Kidney (tissue), 14 donors: ENCODE data around the gene FBXO15. TPM values are rescaled to one million over a fixed set of nuclear protein-coding genes. Genes with fewer than 3 reads are reported as not detected.

ENCODE experiments used
- DNase-seq, 5 donors: peaks; one replicate each; pipeline ENCODE4 v3.0.0-alpha.2; 2013 to 2020
- FAIRE-seq: peaks from 2 replicates; lab custom pipeline; 2012; peaks lifted over from hg19 to GRCh38; lab: Jason Lieb, UNC
- H3K27ac ChIP-seq, 2 donors: one replicate each; pipeline ENCODE4 v1.7.0; 2013; ENCODE audit warnings: low read depth in 2 of 2, low read length in 2 of 2, inconsistent platforms in 1 of 2
- H3K27me3 ChIP-seq: one replicate; pipeline ENCODE4 v1.7.1; 2013; ENCODE audit warnings: low read length, inconsistent platforms; ENCODE audit not compliant: control insufficient read depth, insufficient read depth
- H3K36me3 ChIP-seq, 3 donors: one replicate each; pipeline versions ENCODE4 v1.7.0 to v1.7.1; 2013; ENCODE audit warnings: low read length in 3 of 3, control low read depth in 1 of 3, inconsistent platforms in 1 of 3; ENCODE audit not compliant: insufficient read depth in 3 of 3, control insufficient read depth in 2 of 3
- H3K4me1 ChIP-seq, 3 donors: one replicate each; pipeline versions ENCODE4 v1.7.0 to v1.7.1; 2013; ENCODE audit warnings: low read length in 3 of 3, inconsistent platforms in 1 of 3, low read depth in 1 of 3; ENCODE audit not compliant: control insufficient read depth in 2 of 3, insufficient read depth in 2 of 3
- H3K4me3 ChIP-seq, 3 donors: one replicate each; pipeline versions ENCODE4 v1.7.0 to v1.8.1; 2013; ENCODE audit warnings: low read length in 3 of 3, control low read depth in 1 of 3, inconsistent platforms in 1 of 3
- H3K9ac ChIP-seq, 3 donors: one replicate each; pipeline versions ENCODE4 v1.7.0 to v1.7.1; 2013; ENCODE audit warnings: low read length in 3 of 3, control low read depth in 1 of 3, inconsistent platforms in 1 of 3
- H3K9me3 ChIP-seq, 3 donors: one replicate each; pipeline versions ENCODE4 v1.7.0 to v1.7.1; 2013; ENCODE audit warnings: low read length in 3 of 3, control low read depth in 1 of 3, inconsistent platforms in 1 of 3; ENCODE audit not compliant: control insufficient read depth in 2 of 3, insufficient read depth in 1 of 3
- CTCF ChIP-seq: IDR thresholded peaks from 3 replicates; pipeline ENCODE4 v1.5.1; 2012; ENCODE audit warnings: mild to moderate bottlenecking, moderate library complexity, borderline replicate concordance; ENCODE audit not compliant: insufficient read depth; ENCODE audit errors: extremely low read depth
- intact Hi-C: fragments of 100-400 bp; cut with DNase I; formaldehyde crosslinking; loops from one replicate; pipeline ENCODE4 v1.11.1; 2022
- polyA plus RNA-seq: library from polyadenylated mRNA; stranded (reverse); fragments of 350-450 nt; fragmentation: Illumina TruSeq; extraction: RNeasy Lipid Tissue Mini Kit (QIAGEN cat#74804); gene quantifications from one replicate; pipeline ENCODE4 v1.2.3, GENCODE V29; 2014; ENCODE audit warnings: low read depth, low replicate concordance; ENCODE audit not compliant: insufficient read depth
- total RNA-seq: library from RNA; stranded (reverse); fragmentation: NEBNext Ultra II Directional; extraction: Animal tissue kit (Norgen Biotek cat#: 25700); gene quantifications from one replicate; pipeline ENCODE4 v1.2.1, GENCODE V29; 2021
- donor health status: control.
- donor health status: control.
- donor health status: control.
- donor health status: control.
- donor health status: control.
- donor health status: DM: yes; HTN: yes; CAD: no.
- donor health status: Normal renal cell carcinoma (clear cell type).

FBXO15 gene
- total and polyA plus RNA-seq, 2 donors from 2014 or later: 3.5 to 9.1 TPM

- DNase-seq (no peak), FAIRE-seq (no peak)
- no peaks in the 10 kb centered on the region for H3K9me3 ChIP-seq
- H3K4me3 ChIP-seq: no peak overlapping the region
- H3K27me3 ChIP-seq: no peaks in the 10 kb centered on the region
- H3K4me1 ChIP-seq: no peaks in the 10 kb centered on the region
- H3K36me3 ChIP-seq: no peaks in the 10 kb centered on the region
- H3K9ac ChIP-seq: no peak overlapping the region
- intact Hi-C loops: no loop called here
- H3K27ac ChIP-seq: no peak overlapping the region
- TF ChIP-seq CTCF: no peak
Measured at GRCh38 chr18:74066018-74066417, 81.6 kb downstream of the FBXO15 start.

DNA sequence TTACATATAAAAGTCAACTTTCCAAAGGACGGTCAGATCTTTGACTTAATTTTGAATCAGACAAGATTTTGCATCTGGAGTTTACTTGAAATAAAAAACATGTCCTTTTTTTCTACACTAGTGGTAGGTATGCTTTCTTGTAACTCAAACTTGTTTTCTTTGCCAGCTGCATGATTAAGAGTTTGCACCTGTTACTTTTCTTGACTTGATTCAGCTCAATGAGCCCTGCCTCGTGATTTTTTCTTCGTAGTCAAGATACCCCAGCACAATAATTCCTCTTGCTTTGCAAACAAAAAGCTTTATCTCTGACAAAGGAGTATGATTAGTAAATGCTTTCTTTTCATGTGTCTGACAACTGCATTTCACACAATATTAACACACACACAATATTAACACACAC is 82.3 kb downstream of the FBXO15 start:
- H3K27ac ChIP-seq: no peak overlapping the region
- TF ChIP-seq CTCF: no peak
- H3K27me3 ChIP-seq: no peaks in the 10 kb centered on the region
- no peak overlapping the region for H3K4me3 ChIP-seq
- DNase-seq (peak in 1 of 5 donors; percentile 35), FAIRE-seq (no peak)
- no peaks in the 10 kb centered on the region for H3K4me1 ChIP-seq
- intact Hi-C loops: no loop called here
- no peak overlapping the region for H3K9ac ChIP-seq
- H3K36me3 ChIP-seq: no peaks in the 10 kb centered on the region
- no peaks in the 10 kb centered on the region for H3K9me3 ChIP-seq

DNA sequence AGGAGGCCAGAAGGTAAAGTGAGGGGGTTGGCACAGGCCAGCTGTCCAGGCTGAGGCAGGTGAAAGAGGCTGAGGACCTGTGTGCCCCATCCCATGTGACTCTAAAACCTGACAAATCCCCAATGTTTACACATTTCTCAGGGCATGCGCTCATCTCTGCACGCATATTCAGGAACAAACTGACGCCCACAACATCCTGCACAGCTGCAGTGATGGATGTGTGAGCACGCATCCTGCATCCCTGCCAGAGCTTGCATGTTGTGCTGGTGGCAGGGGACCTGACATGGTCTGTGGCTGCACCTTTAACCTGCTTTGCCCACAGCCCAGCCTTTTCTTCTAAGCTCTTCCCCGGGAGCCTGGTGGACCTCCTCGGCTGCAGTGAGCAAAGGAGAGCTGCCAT is 83.1 kb downstream of the FBXO15 start:
- Histone ChIP-seq H3K4me3 (no peak overlapping the region), H3K9me3 (no peaks in the 10 kb centered on the region), H3K27ac (no peak overlapping the region), H3K9ac (no peak overlapping the region), H3K36me3 (no peaks in the 10 kb centered on the region), H3K4me1 (no peaks in the 10 kb centered on the region), H3K27me3 (no peaks in the 10 kb centered on the region)
- intact Hi-C loops: no loop called here
- DNase-seq (no peak), FAIRE-seq (no peak)
- no peak for TF ChIP-seq CTCF

DNA sequence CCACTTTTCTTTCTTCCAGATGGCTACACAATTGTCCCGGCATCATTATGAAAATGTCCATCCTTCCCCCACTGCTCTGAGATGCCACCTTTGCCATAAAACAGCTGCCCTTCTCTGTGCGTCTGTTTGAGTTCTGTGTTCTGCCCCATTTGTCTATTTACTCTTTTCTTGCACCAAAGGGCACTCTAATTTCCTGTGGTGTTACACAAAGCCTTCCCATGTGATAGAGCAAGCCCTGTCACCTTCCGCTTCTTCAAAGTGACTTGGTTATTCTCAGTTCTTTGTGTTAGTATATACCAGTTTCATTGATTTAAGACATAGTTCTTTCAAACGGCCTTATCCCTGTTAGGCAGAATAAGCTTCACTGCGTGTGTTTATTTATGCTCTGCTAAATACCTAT is 84.1 kb downstream of the FBXO15 start:
- H3K4me3 ChIP-seq: no peak overlapping the region
- no peak overlapping the region for H3K27ac ChIP-seq
- no peaks in the 10 kb centered on the region for H3K9me3 ChIP-seq
- no peaks in the 10 kb centered on the region for H3K36me3 ChIP-seq
- TF ChIP-seq CTCF: no peak
- DNase-seq (no peak), FAIRE-seq (no peak)
- no peaks in the 10 kb centered on the region for H3K27me3 ChIP-seq
- intact Hi-C loops: no loop called here
- no peak overlapping the region for H3K9ac ChIP-seq
- H3K4me1 ChIP-seq: no peaks in the 10 kb centered on the region
